Lung (tissue), 12 donors: ENCODE measurements around the gene SLCO4C1. TPM values are rescaled to one million over a fixed set of nuclear protein-coding genes. Genes with fewer than 3 reads are reported as not detected.

ENCODE experiments used
- ATAC-seq: fragments of 200-7000 bp; cut with Tn5 transposase; one replicate; pipeline ENCODE4 v1.9.1; 2020; ENCODE audit warnings: moderate number of reproducible peaks; ENCODE audit not compliant: insufficient read depth, low FRiP score
- DNase-seq, 3 donors: peaks; one replicate each; pipeline ENCODE4 v3.0.0-alpha.2; 2013 to 2017
- H3K27ac ChIP-seq, 2 donors: one replicate each; pipeline ENCODE4 v1.5.1; 2013; ENCODE audit warnings: mild to moderate bottlenecking in 2 of 2, moderate library complexity in 2 of 2, control low read depth in 1 of 2, inconsistent platforms in 1 of 2, low read depth in 1 of 2, low read length in 1 of 2
- H3K27me3 ChIP-seq, 3 donors: one replicate each; pipeline ENCODE4 v1.5.1; 2013; ENCODE audit warnings: low read length in 2 of 3; ENCODE audit not compliant: control insufficient read depth in 3 of 3, insufficient read depth in 3 of 3
- H3K36me3 ChIP-seq, 4 donors: one replicate each; pipeline ENCODE4 v1.5.1; 2013; ENCODE audit warnings: low read length in 4 of 4, mild to moderate bottlenecking in 1 of 4, moderate library complexity in 1 of 4; ENCODE audit not compliant: control insufficient read depth in 4 of 4, insufficient read depth in 4 of 4
- H3K4me1 ChIP-seq, 5 donors: one replicate each; pipeline ENCODE4 v1.5.1; 2013; ENCODE audit warnings: low read length in 5 of 5, mild to moderate bottlenecking in 2 of 5, moderate library complexity in 1 of 5; ENCODE audit not compliant: control insufficient read depth in 5 of 5, insufficient read depth in 5 of 5
- H3K4me3 ChIP-seq: one replicate; pipeline ENCODE4 v1.5.1; 2013; ENCODE audit warnings: mild to moderate bottlenecking, control low read depth, moderate library complexity
- H3K9ac ChIP-seq, 2 donors: one replicate each; pipeline ENCODE4 v1.5.1; 2013; ENCODE audit warnings: low read length in 2 of 2, control low read depth in 1 of 2; ENCODE audit not compliant: insufficient read depth in 1 of 2
- H3K9me3 ChIP-seq, 4 donors: one replicate each; pipeline ENCODE4 v1.5.1; 2013; ENCODE audit warnings: low read length in 3 of 4, mild to moderate bottlenecking in 1 of 4, moderate library complexity in 1 of 4; ENCODE audit not compliant: control insufficient read depth in 4 of 4, insufficient read depth in 3 of 4
- CTCF ChIP-seq: IDR thresholded peaks from 2 replicates; pipeline ENCODE4 v1.5.1; 2012; ENCODE audit warnings: mild to moderate bottlenecking; ENCODE audit errors: control extremely low read depth, extremely low read depth
- WGBS, 2 donors: extraction: QIAGEN DNeasy Blood & Tissue Kit; methylation state at CpG; one replicate each; pipeline ENCODE4 v1.1.7; 2013; 5-methylcytosine and 5-hydroxymethylcytosine counted together
- polyA plus RNA-seq, 2 donors: library from polyadenylated mRNA; stranded (reverse); fragments of 200-250 nt; gene quantifications; one replicate each; pipeline ENCODE4 v1.2.1, GENCODE V29; 2013
- total RNA-seq, 2 donors: library from RNA; depleted of rRNA in 1 of 2; stranded (reverse); fragments of >200 nt in 1 of 2; gene quantifications; one replicate each; pipeline ENCODE4 v1.2.1, GENCODE V29; 2014 to 2021
- donor health status: control.
- donor health status: control.
- donor health status: Bipolar disorder and iron deficiency.
- donor health status: healthy.
- donor health status: DM: yes; HTN: yes; CAD: no.

The SLCO4C1 gene
- total and polyA plus RNA-seq, 4 donors, result 3.8 to 26.5 (median 11.6) TPM

GRCh38 chr5:102223542-102224477, 72.3 kb downstream of the SLCO4C1 start:
- H3K9ac ChIP-seq, result no peak overlapping the region
- TF ChIP-seq CTCF, result peak; percentile 43
- no peaks in the 10 kb centered on the region for H3K36me3 ChIP-seq
- H3K4me1 ChIP-seq, result no peaks in the 10 kb centered on the region
- DNase-seq (peak in 2 of 3 donors; percentile 40 to 57), ATAC-seq (no peak)
- no peaks in the 10 kb centered on the region for H3K27me3 ChIP-seq
- H3K4me3 ChIP-seq, result no peak overlapping the region
- peaks cover 0 to 6% (median 0%) of the 10 kb centered on the region in 4 donors for H3K9me3 ChIP-seq
- 85 to 91% methylated on average over 6 of the region's 6 CpGs for WGBS, 2 donors
- H3K27ac ChIP-seq, result no peak overlapping the region

- H3K4me1 ChIP-seq, result no peaks in the 10 kb centered on the region
- no peak for ATAC-seq
- no peaks in the 10 kb centered on the region for H3K36me3 ChIP-seq
- no peak overlapping the region for H3K27ac ChIP-seq
- no peak for DNase-seq
- no peak for TF ChIP-seq CTCF
- no peak overlapping the region for H3K4me3 ChIP-seq
- no peak overlapping the region for H3K9ac ChIP-seq
- H3K9me3 ChIP-seq, result peaks cover 0 to 6% (median 0%) of the 10 kb centered on the region in 4 donors
- no peaks in the 10 kb centered on the region for H3K27me3 ChIP-seq
Measured at GRCh38 chr5:102222772-102223171, 73.3 kb downstream of the SLCO4C1 start.

- no peak overlapping the region for H3K9ac ChIP-seq
- H3K4me3 ChIP-seq, result no peak overlapping the region
- H3K4me1 ChIP-seq, result no peaks in the 10 kb centered on the region
- H3K27ac ChIP-seq, result no peak overlapping the region
- no peaks in the 10 kb centered on the region for H3K27me3 ChIP-seq
- H3K36me3 ChIP-seq, result no peaks in the 10 kb centered on the region
- no peak for TF ChIP-seq CTCF
- ATAC-seq (no peak), DNase-seq (no peak)
- peaks cover 0 to 6% (median 0%) of the 10 kb centered on the region in 4 donors for H3K9me3 ChIP-seq
- 88 to 90% methylated on average over 1 of the region's 1 CpG for WGBS, 2 donors
Measured at GRCh38 chr5:102221949-102222348, 74.1 kb downstream of the SLCO4C1 start.
